ENCODE measurements around the gene ADCY10. TPM values are rescaled to one million over a fixed set of nuclear protein-coding genes. Genes with fewer than 3 reads are reported as not detected.

The ADCY10 gene
- total and polyA plus RNA-seq, 2 experiments from 2014 or later: 0.93 to 1.5 TPM

DNA sequence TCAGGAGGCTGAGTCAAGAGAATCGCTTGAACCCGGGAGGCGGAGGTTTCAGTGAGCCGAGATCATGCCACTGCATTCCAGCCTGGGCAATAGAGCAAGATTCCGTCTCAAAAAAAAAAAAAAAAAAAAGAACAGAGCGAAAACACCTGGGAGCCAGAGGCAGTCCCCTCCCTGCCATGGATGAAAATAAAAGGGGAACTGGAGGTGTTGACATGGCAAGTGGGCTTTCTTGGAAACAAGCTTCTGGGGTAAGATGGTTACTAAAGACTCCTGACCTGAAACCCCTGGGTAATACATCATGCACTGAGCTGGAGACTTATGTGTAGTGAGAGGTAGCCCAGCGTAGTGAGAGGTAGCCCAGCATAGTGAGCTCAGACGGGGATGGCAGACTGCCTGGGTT is 31.6 kb downstream of the ADCY10 start:
- WGBS (ENCODE audit: low lambda C conversion rate, missing lambda C conversion rate): 87% methylated on average over 8 of the region's 8 CpGs

DNA sequence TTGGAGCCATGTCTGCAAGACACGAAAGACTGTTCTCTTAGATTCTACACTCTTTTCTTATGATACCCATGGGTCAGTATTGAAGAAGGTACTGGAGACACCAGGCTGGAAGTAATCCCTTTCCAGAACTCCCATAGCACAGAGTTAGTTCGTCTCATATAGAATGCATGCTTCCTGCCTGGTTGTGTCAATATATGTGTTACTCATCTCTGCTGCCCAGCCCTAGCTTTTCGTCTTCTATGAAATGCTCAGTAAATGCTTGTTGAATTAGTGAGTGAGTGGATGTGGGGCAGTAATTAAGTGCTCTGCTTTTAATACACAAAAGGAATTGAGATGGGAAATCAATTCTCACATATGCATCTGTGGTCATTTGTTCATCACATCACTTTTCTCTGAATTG is 32.1 kb downstream of the ADCY10 start:
- no peaks in the 10 kb centered on the region for H3K36me3 ChIP-seq (replicated peaks; ENCODE audit: insufficient read depth, low read depth)
- TF ChIP-seq, protein P1, sequence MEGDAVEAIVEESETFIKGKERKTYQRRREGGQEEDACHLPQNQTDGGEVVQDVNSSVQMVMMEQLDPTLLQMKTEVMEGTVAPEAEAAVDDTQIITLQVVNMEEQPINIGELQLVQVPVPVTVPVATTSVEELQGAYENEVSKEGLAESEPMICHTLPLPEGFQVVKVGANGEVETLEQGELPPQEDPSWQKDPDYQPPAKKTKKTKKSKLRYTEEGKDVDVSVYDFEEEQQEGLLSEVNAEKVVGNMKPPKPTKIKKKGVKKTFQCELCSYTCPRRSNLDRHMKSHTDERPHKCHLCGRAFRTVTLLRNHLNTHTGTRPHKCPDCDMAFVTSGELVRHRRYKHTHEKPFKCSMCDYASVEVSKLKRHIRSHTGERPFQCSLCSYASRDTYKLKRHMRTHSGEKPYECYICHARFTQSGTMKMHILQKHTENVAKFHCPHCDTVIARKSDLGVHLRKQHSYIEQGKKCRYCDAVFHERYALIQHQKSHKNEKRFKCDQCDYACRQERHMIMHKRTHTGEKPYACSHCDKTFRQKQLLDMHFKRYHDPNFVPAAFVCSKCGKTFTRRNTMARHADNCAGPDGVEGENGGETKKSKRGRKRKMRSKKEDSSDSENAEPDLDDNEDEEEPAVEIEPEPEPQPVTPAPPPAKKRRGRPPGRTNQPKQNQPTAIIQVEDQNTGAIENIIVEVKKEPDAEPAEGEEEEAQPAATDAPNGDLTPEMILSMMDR (IDR thresholded peaks at IDR 0.05; ENCODE audit: poor library complexity): no peak
- no peak for TF ChIP-seq EZH2phosphoT487 (IDR thresholded peaks at IDR 0.05; ENCODE audit: low read depth, severe bottlenecking, unreplicated experiment)
- no peak for TF ChIP-seq EZH2 (IDR thresholded peaks at IDR 0.05; ENCODE audit: borderline replicate concordance)
- no peaks in the 10 kb centered on the region for H3K27me3 ChIP-seq
- no peaks in the 10 kb centered on the region for H3K79me2 ChIP-seq
- no peak overlapping the region for H3K4me3 ChIP-seq
- WGBS (ENCODE audit: low lambda C conversion rate, missing lambda C conversion rate): 68% methylated on average over 3 of the region's 3 CpGs
- no peaks in the 10 kb centered on the region for H3K4me1 ChIP-seq (ENCODE audit: insufficient read depth)
- no peak overlapping the region for H3K4me2 ChIP-seq
- H4K20me1 ChIP-seq (ENCODE audit: insufficient read depth, poor library complexity, severe bottlenecking): no peaks in the 10 kb centered on the region
- no peak for DNase-seq (ENCODE audit: low spot score)
- no peaks in the 10 kb centered on the region for H3K9me2 ChIP-seq (replicated peaks; ENCODE audit: insufficient read depth)
- no peak overlapping the region for H3K27ac ChIP-seq
- no peaks in the 10 kb centered on the region for H3K9me3 ChIP-seq (ENCODE audit: low read depth)
- no peak overlapping the region for H2AFZ ChIP-seq

More for the DNA sequence above, 31.6 kb downstream of the ADCY10 start:
- no peak overlapping the region for H3K4me2 ChIP-seq
- no peak overlapping the region for H3K4me3 ChIP-seq
- DNase-seq (ENCODE audit: low spot score): no peak
- H3K79me2 ChIP-seq: no peaks in the 10 kb centered on the region
- H3K9me3 ChIP-seq (ENCODE audit: low read depth): no peaks in the 10 kb centered on the region
- H3K27ac ChIP-seq: no peak overlapping the region
- H3K27me3 ChIP-seq: no peaks in the 10 kb centered on the region
- H4K20me1 ChIP-seq (ENCODE audit: insufficient read depth, poor library complexity, severe bottlenecking): no peaks in the 10 kb centered on the region
- no peaks in the 10 kb centered on the region for H3K9me2 ChIP-seq (replicated peaks; ENCODE audit: insufficient read depth)
- no peaks in the 10 kb centered on the region for H3K36me3 ChIP-seq (replicated peaks; ENCODE audit: insufficient read depth, low read depth)
- H2AFZ ChIP-seq: no peak overlapping the region
- TF ChIP-seq EZH2 (IDR thresholded peaks at IDR 0.05; ENCODE audit: borderline replicate concordance): no peak
- no peak for TF ChIP-seq EZH2phosphoT487 (IDR thresholded peaks at IDR 0.05; ENCODE audit: low read depth, severe bottlenecking, unreplicated experiment)
- TF ChIP-seq, protein P1 (IDR thresholded peaks at IDR 0.05; ENCODE audit: poor library complexity): no peak
- H3K4me1 ChIP-seq (ENCODE audit: insufficient read depth): no peaks in the 10 kb centered on the region

DNA sequence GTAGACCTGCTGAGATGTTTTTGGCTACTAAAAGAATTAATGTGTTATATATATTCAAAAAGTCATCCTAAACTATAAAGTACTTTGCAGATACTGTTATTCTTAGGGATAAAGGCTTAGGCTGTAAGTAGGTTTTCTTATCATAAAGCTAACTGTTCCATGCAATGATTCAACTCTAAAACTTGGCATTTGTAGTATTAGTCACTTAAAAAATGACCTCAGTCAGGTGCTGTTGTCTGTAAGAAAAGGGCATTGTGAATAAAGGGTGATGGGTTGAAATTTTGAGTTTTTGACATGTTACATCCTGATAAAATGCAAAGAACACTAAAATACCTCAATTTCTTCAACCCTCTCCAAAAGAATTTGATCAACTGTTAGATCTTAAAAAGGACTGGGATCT is 32.9 kb downstream of the ADCY10 start:
- Histone ChIP-seq H3K79me2 (no peaks in the 10 kb centered on the region), H4K20me1 (ENCODE audit: insufficient read depth, poor library complexity, severe bottlenecking) (no peaks in the 10 kb centered on the region), H3K4me3 (no peak overlapping the region), H3K27ac (no peak overlapping the region), H3K9me2 (replicated peaks; ENCODE audit: insufficient read depth) (no peaks in the 10 kb centered on the region), H3K27me3 (no peaks in the 10 kb centered on the region), H3K36me3 (replicated peaks; ENCODE audit: insufficient read depth, low read depth) (no peaks in the 10 kb centered on the region), H3K4me1 (ENCODE audit: insufficient read depth) (no peaks in the 10 kb centered on the region), H2AFZ (no peak overlapping the region), H3K9me3 (ENCODE audit: low read depth) (no peaks in the 10 kb centered on the region), H3K4me2 (no peak overlapping the region)
- no peak for TF ChIP-seq EZH2 (IDR thresholded peaks at IDR 0.05; ENCODE audit: borderline replicate concordance)
- no peak for TF ChIP-seq EZH2phosphoT487 (IDR thresholded peaks at IDR 0.05; ENCODE audit: low read depth, severe bottlenecking, unreplicated experiment)
- TF ChIP-seq, protein P1 (IDR thresholded peaks at IDR 0.05; ENCODE audit: poor library complexity): no peak
- DNase-seq (ENCODE audit: low spot score): no peak

DNA sequence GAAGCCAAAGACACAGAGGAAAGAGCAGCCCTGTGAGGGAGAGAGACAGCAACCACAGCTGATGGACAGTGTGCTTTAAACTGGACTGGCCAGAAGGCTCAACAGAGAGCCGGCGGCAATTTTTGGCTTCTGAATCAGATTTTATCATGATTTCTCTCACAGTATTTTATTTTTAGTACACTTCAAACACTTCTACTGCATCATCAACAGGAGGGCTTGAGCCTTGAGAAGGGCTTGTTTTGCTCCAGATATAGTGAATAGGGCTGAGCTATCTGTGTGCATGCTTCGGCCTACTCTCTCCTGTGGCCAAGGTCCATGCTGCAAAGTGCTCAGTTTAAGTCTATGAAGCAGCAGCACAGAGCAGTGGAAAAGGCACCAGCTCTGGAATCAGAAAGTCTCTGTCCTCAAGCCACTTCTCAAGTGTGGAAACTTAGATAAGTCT is 33.3 kb downstream of the ADCY10 start:
- DNase-seq (ENCODE audit: low spot score): peak; percentile 13
- H3K4me2 ChIP-seq: no peak overlapping the region
- H3K9me2 ChIP-seq (replicated peaks; ENCODE audit: insufficient read depth): no peaks in the 10 kb centered on the region
- H3K27me3 ChIP-seq: no peaks in the 10 kb centered on the region
- no peak overlapping the region for H3K4me3 ChIP-seq
- WGBS (ENCODE audit: low lambda C conversion rate, missing lambda C conversion rate): 81% methylated on average over 3 of the region's 3 CpGs
- H3K36me3 ChIP-seq (replicated peaks; ENCODE audit: insufficient read depth, low read depth): no peaks in the 10 kb centered on the region
- no peak overlapping the region for H3K27ac ChIP-seq
- no peaks in the 10 kb centered on the region for H3K9me3 ChIP-seq (ENCODE audit: low read depth)
- H3K4me1 ChIP-seq (ENCODE audit: insufficient read depth): no peaks in the 10 kb centered on the region
- H2AFZ ChIP-seq: no peak overlapping the region
- TF ChIP-seq EZH2 (IDR thresholded peaks at IDR 0.05; ENCODE audit: borderline replicate concordance): no peak
- TF ChIP-seq, protein P1 (IDR thresholded peaks at IDR 0.05; ENCODE audit: poor library complexity): no peak
- no peak for TF ChIP-seq EZH2phosphoT487 (IDR thresholded peaks at IDR 0.05; ENCODE audit: low read depth, severe bottlenecking, unreplicated experiment)
- no peaks in the 10 kb centered on the region for H3K79me2 ChIP-seq
- no peaks in the 10 kb centered on the region for H4K20me1 ChIP-seq (ENCODE audit: insufficient read depth, poor library complexity, severe bottlenecking)

All from hepatocyte (in vitro differentiated cells).